Neural progenitor cell (in vitro differentiated cells): ENCODE data around the gene NSD1. TPM values are rescaled to one million over a fixed set of nuclear protein-coding genes. Genes with fewer than 3 reads are reported as not detected.

ENCODE experiments used
- DNase-seq: peaks from one replicate; pipeline ENCODE4 v3.0.0-alpha.2; 2016; ENCODE audit warnings: low spot score
- H2AFZ ChIP-seq: fragments of 200-600 bp; sonication (generic); replicated peaks from 2 replicates; pipeline ENCODE4 v1.6.1; 2016; ENCODE audit warnings: antibody characterized with exemption
- H3F3A ChIP-seq: fragments of 200-600 bp; sonication (generic); 2 replicates; pipeline ENCODE4 v1.6.1; 2016; ENCODE audit warnings: antibody characterized with exemption, low read depth
- H3K27ac ChIP-seq: fragments of 200-600 bp; sonication (generic); 2 replicates; pipeline ENCODE4 v1.5.1; 2016; ENCODE audit warnings: mild to moderate bottlenecking
- H3K27me3 ChIP-seq: fragments of 200-600 bp; sonication (generic); 2 replicates; pipeline ENCODE4 v1.6.1; 2016; ENCODE audit warnings: mild to moderate bottlenecking, moderate library complexity
- H3K36me3 ChIP-seq: fragments of 200-600 bp; sonication (generic); 2 replicates; pipeline ENCODE4 v1.5.1; 2016
- H3K4me1 ChIP-seq: fragments of 200-600 bp; sonication (generic); 2 replicates; pipeline ENCODE4 v1.6.1; 2016; ENCODE audit warnings: mixed run types
- H3K4me2 ChIP-seq: fragments of 200-600 bp; sonication (generic); 2 replicates; pipeline ENCODE4 v1.6.1; 2016
- H3K4me3 ChIP-seq: fragments of 200-600 bp; sonication (generic); 2 replicates; pipeline ENCODE4 v1.5.1; 2016
- H3K79me2 ChIP-seq: fragments of 200-600 bp; sonication (generic); 2 replicates; pipeline ENCODE4 v1.6.1; 2016; ENCODE audit warnings: low read depth
- H3K9ac ChIP-seq: fragments of 200-600 bp; sonication (generic); 2 replicates; pipeline ENCODE4 v1.6.1; 2016
- H3K9me3 ChIP-seq: fragments of 200-600 bp; sonication (generic); 2 replicates; pipeline ENCODE4 v1.5.1; 2016; ENCODE audit warnings: low read depth
- H4K20me1 ChIP-seq: fragments of 200-600 bp; sonication (generic); 2 replicates; pipeline ENCODE4 v1.6.1; 2016; ENCODE audit warnings: low read depth
- H3K27ac Mint-ChIP-seq: 3 replicates; pipeline ENCODE4 v1.8.0; 2021; ENCODE audit warnings: mixed read lengths
- H3K27me3 Mint-ChIP-seq: 2 replicates; pipeline ENCODE4 v1.8.0; 2022; ENCODE audit warnings: low read depth, mild to moderate bottlenecking, inconsistent platforms, moderate library complexity, mixed read lengths; ENCODE audit not compliant: insufficient read depth
- H3K36me3 Mint-ChIP-seq: 3 replicates; pipeline ENCODE4 v1.8.0; 2021; ENCODE audit warnings: mixed read lengths
- H3K4me1 Mint-ChIP-seq: 3 replicates; pipeline ENCODE4 v1.8.0; 2021; ENCODE audit warnings: mixed read lengths
- H3K4me3 Mint-ChIP-seq: 3 replicates; pipeline ENCODE4 v1.8.0; 2021; ENCODE audit warnings: mild to moderate bottlenecking, moderate library complexity, mixed read lengths
- H3K9me3 Mint-ChIP-seq: 3 replicates; pipeline ENCODE4 v1.8.0; 2020; ENCODE audit warnings: mixed read lengths
- CTCF ChIP-seq: fragments of 200-600 bp; sonication (generic); IDR thresholded peaks from 2 replicates; pipeline ENCODE4 v1.5.1; 2017; ENCODE audit warnings: antibody characterized with exemption, mild to moderate bottlenecking
- EZH2 ChIP-seq: fragments of 200-600 bp; sonication (generic); IDR thresholded peaks from 2 replicates; pipeline ENCODE4 v1.6.1; 2017; ENCODE audit warnings: antibody characterized with exemption, mild to moderate bottlenecking, moderate library complexity
- EZH2phosphoT487 ChIP-seq: fragments of 200-600 bp; sonication (generic); IDR thresholded peaks from 2 replicates; pipeline ENCODE4 v1.6.1; 2017; ENCODE audit warnings: antibody characterized with exemption
- total RNA-seq: library from RNA; depleted of rRNA; stranded (reverse); fragments of >200 nt; gene quantifications from 2 replicates; pipeline ENCODE4 v1.2.3, GENCODE V29; 2015; ENCODE audit warnings: low replicate concordance

The NSD1 gene
- total RNA-seq, 1 donor from 2014 or later = 114 TPM

- peaks cover 22% of the 10 kb centered on the region for H3K79me2 ChIP-seq
- DNase-seq = no peak
- peaks cover 61% of the 10 kb centered on the region for H3F3A ChIP-seq
- no peaks in the 10 kb centered on the region for H3K4me1 ChIP-seq
- peaks cover 3% of the 10 kb centered on the region for H3K36me3 ChIP-seq
- no peak overlapping the region for H3K9ac ChIP-seq
- Mint-ChIP-seq H3K27me3 (peaks cover 6% of the 10 kb centered on the region), H3K27ac (no peak overlapping the region), H3K4me3 (peak overlapping the region; percentile 35), H3K36me3 (peaks cover 19% of the 10 kb centered on the region), H3K9me3 (no peaks in the 10 kb centered on the region), H3K4me1 (peaks cover 27% of the 10 kb centered on the region)
- TF ChIP-seq EZH2 = no peak
- no peak for TF ChIP-seq EZH2phosphoT487
- TF ChIP-seq CTCF = no peak
- peaks cover 7% of the 10 kb centered on the region for H3K27me3 ChIP-seq
- H3K9me3 ChIP-seq = no peaks in the 10 kb centered on the region
- H3K4me3 ChIP-seq = no peak overlapping the region
- no peak overlapping the region for H3K27ac ChIP-seq
- no peak overlapping the region for H2AFZ ChIP-seq
- peaks cover 70% of the 10 kb centered on the region for H4K20me1 ChIP-seq
- no peak overlapping the region for H3K4me2 ChIP-seq
Observed at GRCh38 chr5:177300951-177301350, 167.4 kb downstream of the NSD1 start.

GRCh38 chr5:177301503-177302165 is 168.1 kb downstream of the NSD1 start:
- peaks cover 22% of the 10 kb centered on the region for H3K79me2 ChIP-seq
- H3K36me3 ChIP-seq = peaks cover 3% of the 10 kb centered on the region
- H3K4me2 ChIP-seq = no peak overlapping the region
- H3K4me1 Mint-ChIP-seq = peaks cover 27% of the 10 kb centered on the region
- no peak overlapping the region for H3K4me3 ChIP-seq
- DNase-seq = no peak
- peaks cover 60% of the 10 kb centered on the region for H3F3A ChIP-seq
- no peaks in the 10 kb centered on the region for H3K4me1 ChIP-seq
- H3K9me3 ChIP-seq = no peaks in the 10 kb centered on the region
- TF ChIP-seq EZH2 = no peak
- no peak for TF ChIP-seq EZH2phosphoT487
- TF ChIP-seq CTCF = no peak
- peaks cover 69% of the 10 kb centered on the region for H4K20me1 ChIP-seq
- H3K9me3 Mint-ChIP-seq = no peaks in the 10 kb centered on the region
- H3K9ac ChIP-seq = no peak overlapping the region
- H3K4me3 Mint-ChIP-seq = peak overlapping the region; percentile 92
- peaks cover 22% of the 10 kb centered on the region for H3K36me3 Mint-ChIP-seq
- H3K27ac Mint-ChIP-seq = no peak overlapping the region
- H3K27ac ChIP-seq = no peak overlapping the region
- no peak overlapping the region for H2AFZ ChIP-seq
- H3K27me3 Mint-ChIP-seq = peaks cover 6% of the 10 kb centered on the region
- peaks cover 7% of the 10 kb centered on the region for H3K27me3 ChIP-seq

- H3K9me3 ChIP-seq = no peaks in the 10 kb centered on the region
- peaks cover 60% of the 10 kb centered on the region for H4K20me1 ChIP-seq
- H3K4me1 Mint-ChIP-seq = peaks cover 27% of the 10 kb centered on the region
- H3K4me3 Mint-ChIP-seq = peak overlapping the region; percentile 92
- peaks cover 7% of the 10 kb centered on the region for H3K27me3 ChIP-seq
- no peaks in the 10 kb centered on the region for H3K9me3 Mint-ChIP-seq
- H3K4me2 ChIP-seq = peak overlapping the region; percentile 88
- H3K36me3 Mint-ChIP-seq = peaks cover 24% of the 10 kb centered on the region
- H2AFZ ChIP-seq = no peak overlapping the region
- H3K36me3 ChIP-seq = no peaks in the 10 kb centered on the region
- H3K9ac ChIP-seq = no peak overlapping the region
- peaks cover 22% of the 10 kb centered on the region for H3K79me2 ChIP-seq
- TF ChIP-seq EZH2phosphoT487 (no peak), CTCF (no peak), EZH2 (no peak)
- DNase-seq = peak; percentile 39
- H3K4me3 ChIP-seq = peak overlapping the region; percentile 96
- H3K27ac Mint-ChIP-seq = no peak overlapping the region
- H3K27ac ChIP-seq = no peak overlapping the region
- H3F3A ChIP-seq = peaks cover 58% of the 10 kb centered on the region
- H3K27me3 Mint-ChIP-seq = peaks cover 2% of the 10 kb centered on the region
- H3K4me1 ChIP-seq = no peaks in the 10 kb centered on the region
Observed at GRCh38 chr5:177302354-177303110, 169.0 kb downstream of the NSD1 start.
